Activated CD4-positive, CD25-positive, alpha-beta regulatory T cell treated with anti-CD3 and anti-CD28 coated beads, Interleukin-2, amount 50 U/mL, for 16 hours (primary cell): ENCODE measurements around the gene PFKL.
"Not testable (repeated sequence)": the region's sequence is repeated elsewhere in the genome, so short reads cannot be mapped to it uniquely, and the experiment has no call there.

ENCODE experiments used
- DNase-seq: peaks from one replicate; pipeline ENCODE4 v3.0.0-alpha.2; 2020; ENCODE audit warnings: low read depth, low spot score

PFKL gene

DNA sequence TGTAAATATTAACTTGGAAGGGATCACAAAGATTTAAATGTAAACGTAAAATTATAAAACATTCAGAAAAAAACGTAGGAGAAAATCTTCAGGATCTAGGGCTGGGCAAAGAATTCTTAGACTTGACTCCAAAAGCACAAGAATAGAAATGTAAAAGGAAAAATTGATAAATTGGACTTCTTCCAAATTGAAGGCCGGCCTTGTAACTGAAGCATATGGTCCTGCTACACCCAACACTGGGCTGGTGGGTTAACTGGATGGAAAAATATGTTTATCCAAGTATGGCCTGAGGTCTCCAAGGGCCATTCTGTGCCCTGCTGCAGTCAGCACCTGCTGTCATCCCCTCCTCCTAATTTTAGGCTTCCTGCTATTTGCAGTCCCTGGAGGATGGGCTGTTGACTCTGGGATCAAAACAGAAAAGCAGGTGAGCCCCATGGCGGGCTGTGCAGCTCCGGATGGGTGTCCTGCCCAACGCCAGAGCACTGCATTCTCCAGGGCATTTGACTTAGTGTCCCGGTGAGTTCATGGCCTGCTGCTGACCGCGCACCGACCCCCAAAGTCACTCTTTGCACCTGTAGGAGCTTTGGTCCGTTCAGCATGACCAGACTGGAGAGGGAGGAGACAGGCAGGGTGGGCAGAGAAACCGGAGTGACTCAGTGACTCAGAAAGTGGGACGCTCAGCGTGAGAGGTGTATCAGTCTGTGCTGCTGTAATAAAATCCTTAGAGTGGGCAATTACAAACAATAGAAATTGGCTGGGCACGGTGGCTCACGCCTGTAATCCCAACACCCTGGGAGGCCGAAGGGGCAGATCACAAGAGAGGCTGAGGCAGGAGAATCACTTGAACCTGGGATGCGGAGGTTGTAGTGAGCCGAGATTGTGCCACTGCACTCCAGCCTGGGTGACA is 20.2 kb upstream of the PFKL start:
- no peak for DNase-seq

DNA sequence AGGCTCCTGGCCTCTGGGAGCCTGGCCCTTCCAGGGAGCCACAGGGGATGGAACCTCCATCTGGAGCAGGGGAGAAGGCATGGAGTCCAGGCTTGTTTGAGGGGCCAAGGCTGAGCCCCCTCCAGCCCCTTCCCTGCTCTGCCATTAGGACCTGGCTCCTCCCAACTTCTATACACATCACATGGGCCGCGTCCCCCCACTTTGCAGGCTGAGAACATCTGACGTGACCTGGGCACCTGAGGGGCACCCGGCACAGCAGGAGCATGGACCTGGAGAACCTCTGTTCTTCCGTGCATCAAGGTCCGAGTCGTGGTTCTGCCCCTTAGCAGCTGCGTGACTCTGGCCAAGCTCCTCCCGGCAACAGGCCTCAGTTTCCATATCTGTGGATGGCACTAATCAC is 18.1 kb upstream of the PFKL start:
- DNase-seq: no peak

DNA sequence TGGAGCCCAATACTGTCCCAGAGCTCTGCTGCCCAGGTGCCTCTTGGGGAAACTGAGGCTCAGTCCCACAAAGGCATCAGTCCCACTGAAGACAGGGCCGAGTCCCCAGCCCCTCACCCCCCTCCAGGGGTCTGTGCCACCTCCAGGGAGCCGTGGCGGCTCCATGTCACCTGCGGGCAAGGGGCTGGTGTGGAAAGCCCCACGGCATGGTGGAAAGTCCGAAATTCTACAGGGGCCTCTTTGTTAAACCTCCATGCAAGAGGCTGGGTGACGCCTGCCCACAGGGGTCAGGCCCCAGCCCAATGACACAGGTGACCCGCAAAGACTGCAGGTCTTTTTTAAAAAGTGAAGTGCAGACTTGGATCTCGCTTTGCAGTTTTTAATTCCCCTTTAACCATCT is 17.5 kb upstream of the PFKL start:
- no peak for DNase-seq

DNA sequence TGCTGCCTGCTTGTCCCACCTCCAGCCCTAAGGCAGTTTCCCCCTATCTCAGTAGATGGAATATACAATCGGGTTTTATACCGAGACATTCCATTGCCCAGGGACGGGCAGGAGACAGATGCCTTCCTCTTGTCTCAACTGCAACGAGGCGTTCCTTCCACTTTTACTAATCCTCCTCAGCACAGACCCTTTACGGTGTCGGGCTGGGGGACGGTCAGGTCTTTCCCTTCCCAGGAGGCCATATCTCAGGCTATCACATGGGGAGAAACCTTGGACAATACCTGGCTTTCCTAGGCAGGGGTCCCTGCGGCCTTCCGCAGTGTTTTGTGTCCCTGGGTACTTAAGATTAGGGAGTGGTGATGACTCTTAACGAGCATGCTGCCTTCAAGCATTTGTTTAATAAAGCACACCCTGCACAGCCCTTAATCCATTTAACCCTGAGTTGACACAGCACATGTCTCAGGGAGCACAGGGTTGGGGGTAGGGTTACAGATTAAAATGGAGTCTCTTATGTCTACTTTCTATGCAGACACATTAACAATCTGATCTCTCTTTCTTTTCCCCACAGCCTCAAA is 16.6 kb upstream of the PFKL start:
- not testable (repeated sequence) for DNase-seq

DNA sequence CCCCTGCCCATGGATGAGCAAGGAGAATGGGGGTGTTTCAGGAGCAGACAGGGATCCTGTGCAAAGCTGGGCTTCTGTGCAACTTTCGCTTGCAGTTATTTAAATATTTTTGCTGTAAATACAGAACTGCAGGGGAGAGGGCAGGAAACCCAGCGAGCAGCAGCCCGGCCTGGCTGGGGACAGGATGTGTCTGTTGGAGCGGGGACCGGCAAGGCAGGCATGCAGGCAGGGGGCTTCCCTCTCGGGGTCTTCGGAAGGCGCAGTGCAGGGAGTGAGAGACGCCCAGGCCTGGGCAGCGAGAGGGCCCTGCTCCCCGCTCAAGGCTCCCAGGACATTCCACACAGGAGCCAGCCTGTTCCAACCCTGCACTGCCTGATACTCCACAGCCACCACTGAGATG is 15.9 kb upstream of the PFKL start:
- DNase-seq: no peak

DNA sequence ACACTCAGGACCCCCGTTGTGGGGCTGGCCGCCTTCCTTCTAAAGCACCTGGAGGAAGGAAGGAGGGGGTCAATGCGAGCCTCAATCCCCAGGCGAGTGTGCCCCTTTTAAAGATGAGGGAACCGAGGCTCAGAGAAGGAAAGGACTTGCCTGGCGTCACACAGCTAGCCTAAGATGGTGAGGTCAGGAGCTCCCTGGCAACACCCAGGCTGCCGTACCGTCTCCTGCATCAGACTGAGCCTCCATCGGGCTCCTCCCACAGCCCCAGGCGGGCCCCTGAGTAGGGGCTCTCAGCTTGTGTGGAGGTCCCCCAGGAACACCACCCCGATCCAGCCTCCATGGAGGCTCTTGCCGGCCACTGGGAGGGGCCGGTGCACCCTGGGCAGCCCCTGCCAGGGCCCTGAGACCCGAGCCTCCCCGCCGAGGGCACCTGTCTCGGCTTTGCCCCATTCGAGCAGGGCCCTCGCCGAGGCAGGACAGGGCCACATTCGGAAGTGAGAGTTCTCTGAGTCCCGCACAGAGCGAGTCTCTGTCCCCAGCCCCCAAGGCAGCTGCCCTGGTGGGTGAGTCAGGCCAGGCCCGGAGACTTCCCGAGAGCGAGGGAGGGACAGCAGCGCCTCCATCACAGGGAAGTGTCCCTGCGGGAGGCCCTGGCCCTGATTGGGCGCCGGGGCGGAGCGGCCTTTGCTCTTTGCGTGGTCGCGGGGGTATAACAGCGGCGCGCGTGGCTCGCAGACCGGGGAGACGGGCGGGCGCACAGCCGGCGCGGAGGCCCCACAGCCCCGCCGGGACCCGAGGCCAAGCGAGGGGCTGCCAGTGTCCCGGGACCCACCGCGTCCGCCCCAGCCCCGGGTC is 14.5 kb upstream of the PFKL start, which contains the start of gene AIRE:
Gene AIRE (plus strand): TSS at position 739 of the 855 bp plus-strand sequence. CDS start 131 bp downstream, outside the sequence.
- DNase-seq: no peak

DNA sequence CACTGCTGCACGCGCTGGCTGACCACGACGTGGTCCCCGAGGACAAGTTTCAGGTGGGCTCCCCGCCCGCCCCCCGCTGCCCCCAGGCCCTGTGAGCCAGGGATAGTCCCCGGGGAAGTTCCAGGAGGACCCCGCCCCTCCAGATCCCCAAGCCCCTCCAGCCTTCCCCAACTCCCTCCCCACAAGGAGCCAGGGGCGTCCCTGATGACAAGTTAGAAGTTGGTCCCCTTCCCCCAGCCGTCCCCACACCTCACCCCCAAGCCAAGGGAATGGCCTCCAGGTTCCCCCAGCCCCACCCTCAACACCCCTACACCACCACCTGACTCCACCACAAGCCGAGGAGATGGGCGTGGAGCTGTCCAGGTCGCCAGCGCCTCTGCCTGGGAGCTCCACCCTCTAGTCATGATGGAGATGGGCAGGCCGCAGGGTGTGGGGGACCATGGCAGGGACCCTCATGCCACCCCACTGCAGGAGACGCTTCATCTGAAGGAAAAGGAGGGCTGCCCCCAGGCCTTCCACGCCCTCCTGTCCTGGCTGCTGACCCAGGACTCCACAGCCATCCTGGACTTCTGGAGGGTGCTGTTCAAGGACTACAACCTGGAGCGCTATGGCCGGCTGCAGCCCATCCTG is 13.7 kb upstream of the PFKL start:
- no peak for DNase-seq

DNA sequence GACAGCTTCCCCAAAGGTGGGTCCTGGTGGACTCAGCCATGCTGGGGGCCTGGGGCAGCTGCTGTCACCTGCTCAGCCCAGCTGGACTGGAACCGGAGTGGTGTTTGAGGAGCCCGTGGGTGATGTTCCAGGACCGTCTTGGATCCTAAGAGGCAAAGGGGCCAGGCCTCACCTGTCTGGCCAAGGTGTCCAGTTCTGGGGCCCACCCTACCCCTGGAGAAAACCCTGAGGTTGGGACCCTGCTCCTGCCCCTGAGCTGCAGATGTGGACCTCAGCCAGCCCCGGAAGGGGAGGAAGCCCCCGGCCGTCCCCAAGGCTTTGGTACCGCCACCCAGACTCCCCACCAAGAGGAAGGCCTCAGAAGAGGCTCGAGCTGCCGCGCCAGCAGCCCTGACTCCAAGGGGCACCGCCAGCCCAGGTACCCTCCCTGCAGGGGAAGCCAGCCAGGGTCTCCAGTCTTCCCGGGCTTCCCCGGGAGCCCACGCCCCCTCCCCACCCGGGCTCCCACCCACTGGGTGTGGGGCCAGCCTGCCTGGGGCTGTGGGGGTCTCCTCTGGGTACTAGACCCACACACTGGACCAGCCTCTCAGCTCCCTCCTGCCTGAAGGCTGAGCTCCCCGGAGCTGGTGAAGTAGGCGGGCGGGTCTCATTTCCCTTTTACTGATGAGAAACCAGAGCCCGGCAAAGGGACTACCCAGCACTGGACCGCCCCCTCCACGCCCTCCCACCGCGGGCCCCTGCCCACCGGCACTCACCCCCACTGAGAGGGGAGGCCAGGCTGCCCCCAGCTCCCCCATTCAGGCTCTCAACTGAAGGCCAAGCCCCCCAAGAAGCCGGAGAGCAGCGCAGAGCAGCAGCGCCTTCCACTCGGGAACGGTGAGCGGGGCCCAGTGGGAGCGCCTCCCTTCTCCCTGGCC is 12.9 kb upstream of the PFKL start:
- no peak for DNase-seq

DNA sequence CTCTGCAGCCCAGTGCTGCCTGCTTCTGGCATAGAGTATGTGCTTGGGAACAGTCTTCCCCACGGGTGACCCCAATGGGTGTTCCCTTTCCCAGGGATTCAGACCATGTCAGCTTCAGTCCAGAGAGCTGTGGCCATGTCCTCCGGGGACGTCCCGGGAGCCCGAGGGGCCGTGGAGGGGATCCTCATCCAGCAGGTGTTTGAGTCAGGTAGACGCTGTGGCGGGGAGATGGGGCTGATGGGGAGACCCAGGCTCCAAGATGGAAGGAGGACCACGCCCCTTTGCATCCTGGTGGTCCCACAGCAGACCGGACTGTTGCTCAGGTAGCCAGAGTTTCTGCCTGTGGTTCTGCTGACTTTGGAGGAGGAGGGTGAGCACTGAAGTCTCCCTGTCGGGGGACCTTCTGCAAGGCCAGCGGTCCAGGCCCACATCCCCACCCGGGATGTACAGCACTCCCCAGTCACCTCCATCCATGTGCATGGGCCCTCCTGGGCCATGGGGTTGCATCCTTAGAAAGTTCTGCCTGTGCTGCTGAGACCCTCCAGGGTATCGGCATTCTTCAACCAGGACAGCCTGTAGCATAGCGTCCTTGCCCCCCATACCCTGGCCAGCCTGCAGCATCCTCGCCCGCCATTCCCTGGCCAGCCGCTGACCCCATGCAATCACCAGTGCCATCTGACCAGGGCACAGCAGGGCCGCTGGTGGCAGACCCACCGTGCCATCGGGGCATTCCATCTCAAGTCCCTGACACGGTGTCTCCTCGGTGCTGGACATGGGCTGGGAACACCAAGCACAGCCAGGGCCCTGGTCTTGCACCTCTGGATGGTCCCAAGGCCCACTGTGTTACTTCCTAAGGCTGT is 11.4 kb upstream of the PFKL start:
- no peak for DNase-seq

DNA sequence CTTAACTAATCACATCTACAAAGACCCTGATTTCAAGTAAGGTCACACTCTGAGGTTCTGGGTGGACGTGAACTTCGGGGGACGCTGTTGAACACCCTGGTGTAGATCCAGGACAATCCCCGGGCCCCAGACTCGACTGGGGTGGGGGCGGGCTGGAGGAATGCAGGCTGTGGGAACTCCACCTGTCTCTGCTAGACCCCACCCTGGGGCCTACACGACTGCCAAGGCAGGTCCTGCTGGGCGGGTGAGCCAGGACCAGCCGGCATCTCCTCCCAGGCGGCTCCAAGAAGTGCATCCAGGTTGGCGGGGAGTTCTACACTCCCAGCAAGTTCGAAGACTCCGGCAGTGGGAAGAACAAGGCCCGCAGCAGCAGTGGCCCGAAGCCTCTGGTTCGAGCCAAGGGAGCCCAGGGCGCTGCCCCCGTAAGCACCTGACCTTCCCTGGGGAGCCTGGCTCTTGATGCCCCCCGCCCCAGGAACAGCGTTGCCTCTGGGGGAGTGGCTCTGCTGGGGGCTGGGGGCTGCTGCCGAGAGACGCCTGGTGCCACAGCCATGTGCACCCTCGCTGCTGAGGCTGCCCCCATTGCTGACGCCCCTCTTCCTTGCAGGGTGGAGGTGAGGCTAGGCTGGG is 10.4 kb upstream of the PFKL start:
- no peak for DNase-seq

DNA sequence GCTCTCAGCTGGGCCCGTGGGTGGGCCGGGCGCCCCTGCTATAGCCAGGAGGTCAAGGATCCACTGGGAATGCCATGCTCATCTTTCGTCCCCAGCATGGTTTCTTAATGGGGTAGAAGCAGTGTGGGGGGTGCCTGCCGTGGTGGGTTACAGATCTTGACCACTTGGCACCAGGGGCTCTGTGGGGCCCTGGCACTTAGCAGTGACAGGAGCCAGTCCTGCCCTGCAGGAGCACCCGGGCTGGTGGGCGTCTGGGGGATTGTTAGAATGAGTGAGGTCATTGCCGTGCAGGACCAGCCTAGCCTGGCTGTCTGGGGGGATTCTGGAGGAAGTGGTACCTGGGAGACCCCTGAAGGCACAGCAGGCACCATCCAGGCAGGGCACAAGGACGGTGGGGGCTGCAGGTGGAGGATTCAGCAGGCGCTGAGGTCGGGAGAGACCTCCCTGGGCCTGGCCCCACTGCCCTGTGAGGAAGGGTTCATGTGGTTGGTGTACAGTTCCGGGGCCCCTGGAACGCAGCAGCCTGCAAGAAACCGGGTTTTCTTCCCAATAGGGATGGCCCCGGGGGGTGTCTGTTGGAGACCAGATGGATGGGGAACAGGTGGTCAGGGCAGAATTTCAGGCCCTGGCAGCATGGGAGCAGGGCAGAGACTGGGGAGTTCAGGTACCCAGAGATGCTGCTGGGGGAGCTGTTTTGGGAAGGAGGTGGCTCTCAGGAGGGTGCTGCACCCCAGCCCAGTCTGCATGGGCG is 9.4 kb upstream of the PFKL start:
- DNase-seq: no peak

DNA sequence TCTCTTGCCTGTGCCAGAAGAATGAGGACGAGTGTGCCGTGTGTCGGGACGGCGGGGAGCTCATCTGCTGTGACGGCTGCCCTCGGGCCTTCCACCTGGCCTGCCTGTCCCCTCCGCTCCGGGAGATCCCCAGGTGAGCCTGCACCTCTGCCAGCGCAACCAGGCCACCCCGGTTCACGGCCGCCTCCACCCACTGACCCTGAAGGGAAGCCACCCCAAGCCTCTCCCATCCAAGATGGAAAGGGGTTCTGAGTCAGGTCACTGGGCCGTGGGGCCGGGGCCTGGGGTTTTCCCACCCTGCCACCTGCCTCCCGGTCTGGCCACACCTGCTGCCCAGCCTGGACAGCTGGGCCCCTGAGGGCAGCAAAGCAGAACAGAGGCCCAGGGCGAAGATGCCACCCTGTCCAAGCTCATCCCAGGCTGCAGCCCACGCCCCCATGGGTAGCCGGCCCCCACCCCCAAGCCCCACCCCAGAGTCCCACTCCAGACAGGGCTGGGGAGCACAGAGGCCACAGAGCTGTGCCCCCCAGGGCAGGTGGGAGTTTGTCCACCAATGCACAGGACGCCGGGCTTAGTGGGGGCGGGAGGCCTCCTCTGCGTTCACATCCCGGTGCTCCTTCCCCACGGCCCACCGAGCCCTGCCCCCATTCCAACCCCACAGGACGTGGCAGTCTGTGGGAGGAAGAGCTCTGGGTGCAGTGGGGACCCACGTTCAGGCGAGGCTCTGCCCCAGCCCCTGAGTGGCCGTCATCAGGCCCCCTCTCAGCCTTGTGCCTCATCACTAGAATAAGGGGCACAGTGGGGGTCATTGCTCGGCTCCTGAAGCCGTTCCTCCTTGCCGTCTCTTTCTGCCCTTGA is 8.5 kb upstream of the PFKL start:
- no peak for DNase-seq

DNA sequence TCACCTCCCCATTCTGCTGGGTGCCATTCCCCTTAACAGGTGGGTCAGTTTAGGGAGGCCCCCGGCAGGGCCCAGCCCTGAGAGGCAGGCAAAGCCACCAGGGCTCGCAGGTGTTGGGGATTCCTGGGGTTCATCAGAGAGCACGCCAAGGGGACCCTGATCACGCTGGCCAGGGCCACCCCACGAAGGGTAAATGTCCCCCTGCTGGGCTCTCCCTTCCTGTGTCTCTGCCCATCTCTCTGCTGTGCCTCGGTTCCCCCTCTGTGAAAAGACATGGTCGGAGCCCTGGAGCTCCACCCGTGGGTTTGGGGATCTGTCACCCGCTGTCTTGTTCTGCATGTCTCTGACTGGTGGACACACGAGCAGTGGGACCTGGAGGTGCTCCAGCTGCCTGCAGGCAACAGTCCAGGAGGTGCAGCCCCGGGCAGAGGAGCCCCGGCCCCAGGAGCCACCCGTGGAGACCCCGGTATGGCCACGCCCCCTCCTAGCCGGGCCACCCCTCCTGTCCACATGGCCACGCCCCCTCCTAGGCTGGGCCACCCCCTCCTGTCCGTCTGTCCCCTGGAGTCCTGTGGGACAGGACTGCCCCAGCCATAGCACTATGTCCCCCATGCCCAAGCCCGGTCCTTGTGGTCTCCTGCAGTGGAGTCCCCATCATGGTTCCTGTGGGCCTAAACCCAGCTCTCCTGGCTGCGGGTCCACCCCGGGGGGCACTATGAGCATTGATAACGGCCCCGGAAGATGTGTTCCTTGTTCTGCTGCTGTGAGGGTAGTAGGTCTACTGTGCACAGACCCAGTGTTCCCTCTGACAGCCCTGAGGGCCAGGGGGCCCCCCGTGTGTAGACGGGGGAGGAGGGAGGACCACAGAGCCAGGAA is 7.7 kb upstream of the PFKL start:
- DNase-seq: no peak

DNA sequence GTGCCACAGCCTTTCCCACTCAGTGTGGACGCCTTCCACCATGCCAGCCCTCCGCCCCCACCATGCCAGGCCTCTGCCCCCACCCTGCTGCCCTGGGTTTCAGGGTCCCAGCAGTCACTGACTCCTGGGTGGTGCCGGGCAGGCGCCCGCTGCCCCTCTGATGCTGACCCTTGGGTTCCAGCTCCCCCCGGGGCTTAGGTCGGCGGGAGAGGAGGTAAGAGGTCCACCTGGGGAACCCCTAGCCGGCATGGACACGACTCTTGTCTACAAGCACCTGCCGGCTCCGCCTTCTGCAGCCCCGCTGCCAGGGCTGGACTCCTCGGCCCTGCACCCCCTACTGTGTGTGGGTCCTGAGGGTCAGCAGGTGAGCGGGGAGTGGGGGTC is 7.0 kb upstream of the PFKL start:
- DNase-seq: no peak

DNA sequence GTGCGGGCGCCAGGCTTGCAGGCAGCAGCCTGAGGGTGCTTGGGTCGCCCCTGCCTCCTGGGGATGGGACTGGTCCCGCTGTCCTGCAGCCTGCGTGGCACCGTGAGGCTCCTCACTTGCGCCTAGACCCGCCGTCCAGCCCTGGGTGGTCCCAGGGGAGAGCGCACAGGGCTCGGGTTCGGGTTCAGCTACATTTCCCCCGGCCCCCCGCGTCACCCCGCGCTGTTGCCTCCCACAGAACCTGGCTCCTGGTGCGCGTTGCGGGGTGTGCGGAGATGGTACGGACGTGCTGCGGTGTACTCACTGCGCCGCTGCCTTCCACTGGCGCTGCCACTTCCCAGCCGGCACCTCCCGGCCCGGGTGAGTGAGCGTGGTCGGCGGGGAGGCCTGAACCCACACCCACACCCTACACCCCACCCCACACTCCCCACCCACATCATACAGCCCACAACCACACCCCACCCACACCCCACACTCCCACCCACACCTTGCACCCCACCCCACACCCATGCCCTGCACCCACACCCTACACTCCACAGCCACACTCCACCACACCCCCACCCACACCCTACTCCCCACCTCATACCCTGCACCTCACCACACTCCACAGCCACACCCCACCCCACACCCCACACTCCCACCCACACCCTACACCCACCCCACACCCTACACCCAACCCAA is 6.2 kb upstream of the PFKL start:
- no peak for DNase-seq
